H9 (cell line): ENCODE measurements around the gene JMJD1C. TPM values are rescaled to one million over a fixed set of nuclear protein-coding genes. Genes with fewer than 3 reads are reported as not detected.

Experiments used
- DNase-seq: peaks from one replicate; pipeline ENCODE4 v3.0.0-alpha.2; 2017
- H2AFZ ChIP-seq: one replicate; pipeline ENCODE4 v1.6.1; 2013; ENCODE audit warnings: mild to moderate bottlenecking, low read length, control low read depth, moderate library complexity
- H2AK5ac ChIP-seq: 2 replicates; pipeline ENCODE4 v1.6.1; 2013; ENCODE audit warnings: low read length, control low read depth, mixed read lengths; ENCODE audit not compliant: insufficient read length
- H2BK120ac ChIP-seq: one replicate; pipeline ENCODE4 v1.6.1; 2013; ENCODE audit warnings: low read depth, mild to moderate bottlenecking, low read length, control low read depth, inconsistent platforms; ENCODE audit not compliant: poor library complexity, severe bottlenecking
- H2BK12ac ChIP-seq: 2 replicates; pipeline ENCODE4 v1.6.1; 2013; ENCODE audit warnings: low read length, control low read depth, mixed read lengths, low read depth; ENCODE audit not compliant: insufficient read length
- H2BK15ac ChIP-seq: 2 replicates; pipeline ENCODE4 v1.6.1; 2013; ENCODE audit warnings: low read depth, low read length, control low read depth
- H2BK20ac ChIP-seq: one replicate; pipeline ENCODE4 v1.6.1; 2013; ENCODE audit warnings: low read depth, mild to moderate bottlenecking, low read length, control low read depth, inconsistent platforms; ENCODE audit not compliant: poor library complexity, severe bottlenecking
- H2BK5ac ChIP-seq: 2 replicates; pipeline ENCODE4 v1.6.1; 2013; ENCODE audit warnings: low read length, control low read depth, mixed read lengths; ENCODE audit not compliant: insufficient read length
- H3K14ac ChIP-seq: 2 replicates; pipeline ENCODE4 v1.6.1; 2013; ENCODE audit warnings: low read length, control low read depth; ENCODE audit not compliant: insufficient read depth
- H3K18ac ChIP-seq: 2 replicates; pipeline ENCODE4 v1.6.1; 2013; ENCODE audit warnings: low read depth, mild to moderate bottlenecking, mixed read lengths, low read length, control low read depth; ENCODE audit not compliant: insufficient read length
- H3K23ac ChIP-seq: 2 replicates; pipeline ENCODE4 v1.6.1; 2013; ENCODE audit warnings: low read length, control low read depth, mixed read lengths, low read depth; ENCODE audit not compliant: insufficient read length
- H3K23me2 ChIP-seq: 2 replicates; pipeline ENCODE4 v1.6.1; 2013; ENCODE audit warnings: low read depth, mild to moderate bottlenecking, mixed read lengths, low read length, control low read depth; ENCODE audit not compliant: insufficient read length, poor library complexity, severe bottlenecking
- H3K27ac ChIP-seq: 2 replicates; pipeline ENCODE4 v1.5.1; 2013; ENCODE audit warnings: low read length, control low read depth, mixed read lengths, low read depth; ENCODE audit not compliant: insufficient read length
- H3K27me3 ChIP-seq: 2 replicates; pipeline ENCODE4 v1.6.1; 2013; ENCODE audit warnings: low read length, control low read depth, inconsistent platforms; ENCODE audit not compliant: insufficient read depth
- H3K4ac ChIP-seq: 2 replicates; pipeline ENCODE4 v1.6.1; 2013; ENCODE audit warnings: low read depth, mild to moderate bottlenecking, control low read depth, inconsistent platforms, low read length, moderate library complexity
- H3K4me1 ChIP-seq: 2 replicates; pipeline ENCODE4 v1.6.1; 2013; ENCODE audit warnings: low read length, control low read depth, inconsistent platforms; ENCODE audit not compliant: insufficient read depth
- H3K4me2 ChIP-seq: 2 replicates; pipeline ENCODE4 v1.6.1; 2013; ENCODE audit warnings: low read length, control low read depth, mixed read lengths; ENCODE audit not compliant: insufficient read length, insufficient read depth
- H3K56ac ChIP-seq: 2 replicates; pipeline ENCODE4 v1.6.1; 2013; ENCODE audit warnings: low read depth, mild to moderate bottlenecking, mixed read lengths, low read length, control low read depth; ENCODE audit not compliant: insufficient read length
- H3K79me1 ChIP-seq: 2 replicates; pipeline ENCODE4 v1.6.1; 2013; ENCODE audit warnings: low read depth, mild to moderate bottlenecking, moderate library complexity, low read length, control low read depth, inconsistent platforms; ENCODE audit not compliant: insufficient read depth, poor library complexity, severe bottlenecking
- H3K79me2 ChIP-seq: 2 replicates; pipeline ENCODE4 v1.6.1; 2013; ENCODE audit warnings: low read length, control low read depth, inconsistent platforms; ENCODE audit not compliant: insufficient read depth
- H3K9ac ChIP-seq: 2 replicates; pipeline ENCODE4 v1.6.1; 2013; ENCODE audit warnings: low read length, control low read depth, mixed read lengths; ENCODE audit not compliant: insufficient read length; ENCODE audit errors: extremely low read depth
- H3K9me3 ChIP-seq: one replicate; pipeline ENCODE4 v1.6.1; 2013; ENCODE audit warnings: low read depth, low read length, inconsistent platforms; ENCODE audit not compliant: control insufficient read depth
- H3T11ph ChIP-seq: one replicate; pipeline ENCODE4 v1.6.1; 2013; ENCODE audit warnings: mild to moderate bottlenecking, low read length, control low read depth, inconsistent platforms
- H4K20me1 ChIP-seq: one replicate; pipeline ENCODE4 v1.6.1; 2013; ENCODE audit not compliant: control insufficient read depth, insufficient read length, insufficient read depth
- H4K5ac ChIP-seq: 2 replicates; pipeline ENCODE4 v1.6.1; 2013; ENCODE audit warnings: low read depth, mild to moderate bottlenecking, mixed read lengths, low read length, control low read depth; ENCODE audit not compliant: insufficient read length
- H4K8ac ChIP-seq: replicated peaks from 2 replicates; pipeline ENCODE4 v1.6.1; 2013; ENCODE audit warnings: low read length, control low read depth, mixed read lengths, low read depth; ENCODE audit not compliant: insufficient read length
- H4K91ac ChIP-seq: 2 replicates; pipeline ENCODE4 v1.6.1; 2013; ENCODE audit warnings: low read depth, mild to moderate bottlenecking, moderate library complexity, mixed read lengths, low read length, control low read depth; ENCODE audit not compliant: insufficient read length
- H3K27ac Mint-ChIP-seq, 3 experiments: 2 replicates in 2 of 3; 3 replicates in 1 of 3; pipeline ENCODE4 v1.8.0; 2020 to 2021; ENCODE audit warnings: mixed read lengths in 3 of 3, mild to moderate bottlenecking in 1 of 3, moderate library complexity in 1 of 3
- H3K27me3 Mint-ChIP-seq: 2 replicates; pipeline ENCODE4 v1.8.0; 2021; ENCODE audit warnings: low read depth, mild to moderate bottlenecking, moderate library complexity, mixed read lengths
- H3K36me3 Mint-ChIP-seq, 3 experiments: 2 replicates in 2 of 3; 3 replicates in 1 of 3; pipeline ENCODE4 v1.8.0; 2020 to 2021; ENCODE audit warnings: low read depth in 3 of 3, mixed read lengths in 3 of 3; ENCODE audit not compliant: insufficient read depth in 1 of 3
- H3K4me1 Mint-ChIP-seq, 2 experiments: 2 replicates each; pipeline ENCODE4 v1.8.0; 2020; ENCODE audit warnings: mixed read lengths in 2 of 2
- H3K4me3 Mint-ChIP-seq, 2 experiments: 2 replicates in 1 of 2; 3 replicates in 1 of 2; pipeline ENCODE4 v1.8.0; 2020 to 2021; ENCODE audit warnings: mild to moderate bottlenecking in 2 of 2, mixed read lengths in 2 of 2, moderate library complexity in 1 of 2
- H3K9me3 Mint-ChIP-seq, 2 experiments: 2 replicates in 1 of 2; 3 replicates in 1 of 2; pipeline ENCODE4 v1.8.0; 2020; ENCODE audit warnings: mild to moderate bottlenecking in 2 of 2, mixed read lengths in 2 of 2, moderate library complexity in 1 of 2
- CTCF ChIP-seq: fragments of 200-600 bp; sonication (generic); conservative IDR thresholded peaks from 3 replicates; pipeline ENCODE4 v1.8.0; 2021; ENCODE audit warnings: antibody characterized with exemption, mild to moderate bottlenecking
- WGBS: extraction: QIAGEN DNeasy Blood & Tissue Kit; methylation state at CpG from one replicate; pipeline ENCODE4 v1.1.7; 2013; ENCODE audit warnings: missing lambda C conversion rate, low lambda C conversion rate, mixed read lengths; ENCODE audit not compliant: insufficient read length; ENCODE audit errors: extremely low coverage; 5-methylcytosine and 5-hydroxymethylcytosine counted together
- total RNA-seq: library from RNA; stranded (reverse); gene quantifications from 2 replicates; pipeline ENCODE4 v1.2.1, GENCODE V29; 2021

JMJD1C gene
- total RNA-seq, 1 experiment from 2014 or later, result 200 TPM

- Mint-ChIP-seq H3K9me3 (no peaks in the 10 kb centered on the region; a peak in 1 of 5 replicates), H3K36me3 (peaks cover 11 to 36% (median 35%) of the 10 kb centered on the region in 3 experiments), H3K27me3 (no peaks in the 10 kb centered on the region; the same call in 1 of the 2 replicates), H3K4me1 (peaks cover 4 to 5% of the 10 kb centered on the region in 2 experiments; a peak in 3 of 4 replicates), H3K4me3 (no peak overlapping the region), H3K27ac (no peak overlapping the region; a peak in 1 of 7 replicates)
- H3K27ac ChIP-seq, result no peak overlapping the region
- H3K9me3 ChIP-seq, result no peaks in the 10 kb centered on the region
- no peak overlapping the region for H3K14ac ChIP-seq
- no peak for DNase-seq
- H4K91ac ChIP-seq, result no peak overlapping the region
- H3K4me2 ChIP-seq, result no peak overlapping the region
- H2BK120ac ChIP-seq, result no peak overlapping the region
- H3K9ac ChIP-seq, result peak overlapping the region; percentile 23
- no peak overlapping the region for H2BK15ac ChIP-seq
- no peak overlapping the region for H2AFZ ChIP-seq
- no peak overlapping the region for H3T11ph ChIP-seq
- H3K79me1 ChIP-seq, result peaks cover 3% of the 10 kb centered on the region
- no peaks in the 10 kb centered on the region for H3K79me2 ChIP-seq
- no peaks in the 10 kb centered on the region for H3K4me1 ChIP-seq
- H3K23me2 ChIP-seq, result no peaks in the 10 kb centered on the region
- no peak overlapping the region for H2BK12ac ChIP-seq
- no peak overlapping the region for H2AK5ac ChIP-seq
- H3K18ac ChIP-seq, result no peak overlapping the region
- no peak overlapping the region for H4K8ac ChIP-seq
- no peak overlapping the region for H3K56ac ChIP-seq
- no peak overlapping the region for H2BK5ac ChIP-seq
- no peak overlapping the region for H3K4ac ChIP-seq
- no peak for TF ChIP-seq CTCF
- H4K5ac ChIP-seq, result no peak overlapping the region
- no CpG with 5 or more reads among the region's 2 CpGs for WGBS
- no peak overlapping the region for H3K23ac ChIP-seq
- no peaks in the 10 kb centered on the region for H4K20me1 ChIP-seq
- H3K27me3 ChIP-seq, result no peaks in the 10 kb centered on the region
- no peak overlapping the region for H2BK20ac ChIP-seq
Measured at GRCh38 chr10:63156236-63156635, 309.5 kb downstream of the JMJD1C start.
